Measurements from ENCODE around the gene PI3. TPM values are rescaled to one million over a fixed set of nuclear protein-coding genes. Genes with fewer than 3 reads are reported as not detected.
A peak's percentile ranks its signal among the peaks of the same experiment; 100 is the strongest.
"Not testable (repeated sequence)": the region's sequence is repeated elsewhere in the genome, so short reads cannot be mapped to it uniquely, and the experiment has no call there.

Gene PI3
- 0.65 TPM for polyA plus RNA-seq

- H3K27ac Mint-ChIP-seq = no peak within 1 kb of the TSS
- no peaks in the 10 kb centered on the region for H3K4me1 Mint-ChIP-seq
- no peak within 1 kb of the TSS for H3K4me3 Mint-ChIP-seq
- H3K9me3 Mint-ChIP-seq = peaks cover 0 to 2% (median 0%) of the 10 kb centered on the region in 3 donors
- H3K36me3 Mint-ChIP-seq = no peaks in the 10 kb centered on the region
- H3K27me3 Mint-ChIP-seq = peaks cover 10% of the 10 kb centered on the region
Observed at GRCh38 chr20:45174434-45175364, at the start of gene PI3. TSS of gene PI3 (plus strand) at chr20:45174902. CDS start at chr20:45174923, 21 bp downstream.

GRCh38 chr20:45128099-45128498 lies 46.6 kb upstream of the PI3 start:
- Mint-ChIP-seq H3K27ac (no peak overlapping the region), H3K4me3 (no peak overlapping the region), H3K4me1 (peaks cover 0 to 1% (median 0%) of the 10 kb centered on the region in 3 donors), H3K27me3 (peaks cover 15% of the 10 kb centered on the region), H3K36me3 (peaks cover 3% of the 10 kb centered on the region), H3K9me3 (peaks cover 0 to 7% (median 0%) of the 10 kb centered on the region in 3 donors)

- Mint-ChIP-seq H3K27ac (no peak overlapping the region), H3K9me3 (peaks cover 0 to 5% (median 2%) of the 10 kb centered on the region in 3 donors), H3K4me3 (no peak overlapping the region), H3K36me3 (no peaks in the 10 kb centered on the region), H3K27me3 (peaks cover 10% of the 10 kb centered on the region), H3K4me1 (peaks cover 0 to 1% (median 0%) of the 10 kb centered on the region in 3 donors)
Observed at GRCh38 chr20:45136911-45137310, 37.8 kb upstream of the PI3 start.

DNA sequence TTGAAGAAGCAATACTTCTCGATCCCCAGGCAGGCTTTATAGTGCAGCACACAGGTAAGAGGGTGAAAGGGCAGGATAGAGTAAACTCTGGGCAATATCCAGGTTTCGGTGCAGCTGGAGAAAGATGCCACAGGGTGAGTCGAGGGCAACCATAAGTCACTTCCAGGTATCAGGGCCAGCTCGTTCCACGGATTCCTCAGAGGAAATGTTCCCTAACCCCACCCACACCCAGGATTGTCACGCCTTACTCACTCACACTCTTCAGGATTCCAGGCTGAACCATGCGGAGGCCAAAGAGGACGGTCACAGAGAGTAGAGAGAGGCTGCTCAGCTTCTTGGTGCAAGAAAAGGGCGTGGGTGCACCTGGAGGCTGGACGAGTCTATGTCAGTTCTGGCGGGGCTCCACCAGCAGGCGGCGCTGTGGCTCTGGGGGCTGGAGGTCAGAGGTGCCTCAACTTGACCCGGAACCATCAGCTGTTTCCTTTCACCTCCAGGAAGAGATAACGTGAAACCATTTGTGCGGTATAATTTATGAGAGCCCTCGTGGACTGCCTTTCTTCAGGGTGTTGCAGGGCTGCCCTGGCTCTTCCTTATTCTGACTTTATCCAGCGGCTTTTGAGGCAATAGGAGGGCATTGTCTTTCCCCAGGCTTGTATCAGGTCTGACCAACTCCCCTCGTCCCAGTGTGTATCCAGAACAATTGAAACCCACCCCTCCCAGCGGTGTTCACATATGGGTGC lies 36.0 kb upstream of the PI3 start:
- H3K36me3 Mint-ChIP-seq = no peaks in the 10 kb centered on the region

DNA sequence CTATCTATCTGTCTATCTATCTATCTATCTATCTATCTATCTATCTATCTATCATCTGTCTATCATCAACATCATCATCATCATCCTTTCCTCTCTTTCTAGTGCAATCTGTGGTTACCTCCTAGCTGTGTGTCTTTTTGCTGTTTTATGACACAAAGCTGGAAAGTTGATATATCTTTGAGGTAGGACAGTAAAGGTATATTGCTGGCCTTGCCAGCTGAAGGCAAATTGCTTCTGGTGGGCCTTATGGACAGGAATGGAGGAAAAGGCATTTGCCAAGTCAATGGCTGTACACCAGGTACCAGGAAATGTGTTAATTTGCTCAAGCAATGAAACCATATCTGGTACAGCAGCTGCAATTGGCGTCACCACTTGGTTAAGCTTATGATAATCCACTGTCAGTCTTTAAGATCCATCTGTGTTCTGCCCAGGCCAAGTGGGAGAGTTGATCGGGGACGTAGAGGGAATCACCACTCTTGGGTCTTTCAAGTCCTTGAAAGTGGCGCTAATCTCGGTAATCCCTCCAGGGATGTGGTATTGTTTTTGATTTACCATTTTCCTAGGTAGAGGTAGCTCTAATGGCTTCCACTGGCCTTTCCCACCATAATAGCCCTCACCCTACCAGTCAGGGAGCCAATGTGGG lies 34.8 kb upstream of the PI3 start:
- not testable (repeated sequence) for H3K27me3 Mint-ChIP-seq, H3K4me1 Mint-ChIP-seq, H3K27ac Mint-ChIP-seq, H3K36me3 Mint-ChIP-seq, H3K9me3 Mint-ChIP-seq, H3K4me3 Mint-ChIP-seq

More for the DNA sequence above, 36.0 kb upstream of the PI3 start:
- Mint-ChIP-seq H3K4me3 (no peak overlapping the region), H3K27ac (no peak overlapping the region), H3K4me1 (peaks cover 0 to 1% (median 0%) of the 10 kb centered on the region in 3 donors), H3K27me3 (peaks cover 10% of the 10 kb centered on the region), H3K9me3 (peaks cover 0 to 5% (median 2%) of the 10 kb centered on the region in 3 donors)

- H3K36me3 Mint-ChIP-seq = no peaks in the 10 kb centered on the region
- H3K4me1 Mint-ChIP-seq = no peaks in the 10 kb centered on the region
- no peak overlapping the region for H3K27ac Mint-ChIP-seq
- peaks cover 7% of the 10 kb centered on the region for H3K27me3 Mint-ChIP-seq
- no peaks in the 10 kb centered on the region for H3K9me3 Mint-ChIP-seq
- H3K4me3 Mint-ChIP-seq = no peak overlapping the region
Observed at GRCh38 chr20:45140836-45141235, 33.9 kb upstream of the PI3 start.

DNA sequence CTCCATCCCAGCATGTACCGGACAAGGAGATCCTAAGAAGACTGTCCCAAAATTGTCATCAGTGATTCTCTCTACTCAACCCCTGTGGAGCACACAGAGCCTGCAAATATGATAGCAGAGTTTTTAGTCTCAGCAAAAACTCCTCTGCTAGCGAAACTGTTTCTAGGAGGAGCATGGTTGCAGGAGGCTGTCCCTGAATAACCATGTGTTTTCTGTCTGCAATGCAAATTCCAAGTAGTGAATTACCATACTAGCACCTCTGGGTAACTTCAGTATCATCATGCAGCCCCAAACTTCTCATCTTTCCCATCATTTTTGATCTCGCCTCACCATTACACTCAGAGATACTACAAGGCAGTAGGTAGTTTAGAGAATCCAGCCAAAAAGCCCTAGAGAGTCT lies 25.6 kb upstream of the PI3 start:
- Mint-ChIP-seq H3K4me1 (peaks cover 0 to 4% (median 2%) of the 10 kb centered on the region in 3 donors), H3K36me3 (no peaks in the 10 kb centered on the region), H3K4me3 (no peak overlapping the region), H3K9me3 (no peaks in the 10 kb centered on the region), H3K27ac (no peak overlapping the region), H3K27me3 (peaks cover 11% of the 10 kb centered on the region)

DNA sequence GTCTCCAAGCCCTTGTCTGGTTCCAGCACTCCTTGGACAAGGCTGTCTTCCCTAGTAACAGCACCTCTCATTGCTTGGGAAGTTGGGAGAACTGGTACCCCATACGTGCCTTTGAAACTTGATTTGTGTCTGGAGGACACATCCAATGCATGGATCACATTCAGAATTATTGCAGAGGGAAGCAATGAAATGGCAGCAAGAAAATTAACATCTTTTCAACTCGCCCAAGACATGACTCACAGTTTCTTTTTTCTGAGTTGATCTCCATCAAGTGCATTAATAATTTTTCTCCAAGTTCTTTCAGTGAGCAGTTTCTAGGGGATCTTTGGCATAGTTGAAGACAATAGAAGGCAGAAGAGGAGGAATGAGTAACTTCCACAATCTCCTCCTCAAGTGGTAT lies 22.3 kb upstream of the PI3 start:
- Mint-ChIP-seq H3K9me3 (peaks cover under 1 to 11% (median 7%) of the 10 kb centered on the region in 3 donors), H3K4me1 (peaks cover 0 to 4% (median 2%) of the 10 kb centered on the region in 3 donors), H3K36me3 (no peaks in the 10 kb centered on the region), H3K27ac (no peak overlapping the region), H3K27me3 (peaks cover 5% of the 10 kb centered on the region), H3K4me3 (no peak overlapping the region)

GRCh38 chr20:45153147-45153546 lies 21.6 kb upstream of the PI3 start:
- peaks cover 2 to 15% (median 9%) of the 10 kb centered on the region in 3 donors for H3K9me3 Mint-ChIP-seq
- no peak overlapping the region for H3K27ac Mint-ChIP-seq
- peaks cover 3% of the 10 kb centered on the region for H3K27me3 Mint-ChIP-seq
- H3K4me1 Mint-ChIP-seq = peaks cover 0 to 4% (median 2%) of the 10 kb centered on the region in 3 donors
- H3K36me3 Mint-ChIP-seq = no peaks in the 10 kb centered on the region
- H3K4me3 Mint-ChIP-seq = no peak overlapping the region

DNA sequence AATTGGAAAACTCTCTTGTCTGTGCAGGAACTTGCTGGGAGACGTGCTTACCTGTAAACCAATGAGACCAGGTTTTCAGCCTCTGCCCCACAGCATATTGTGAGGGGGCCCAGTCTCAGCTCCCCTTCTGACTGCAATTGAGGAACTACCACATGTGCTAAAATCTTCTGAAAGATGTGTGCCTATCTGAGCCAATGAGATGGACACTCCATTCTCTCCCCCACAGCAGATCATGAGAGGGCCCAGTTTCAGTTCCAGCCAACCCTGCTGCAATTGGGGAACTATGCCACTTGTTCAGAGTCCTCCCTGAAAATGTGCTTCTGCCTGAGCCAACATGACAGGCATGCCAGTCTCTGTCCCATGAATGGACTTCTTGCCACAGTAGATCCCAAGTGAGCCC lies 20.9 kb upstream of the PI3 start:
- Mint-ChIP-seq H3K9me3 (peaks cover 2 to 21% (median 15%) of the 10 kb centered on the region in 3 donors), H3K27ac (peak overlapping the region in 1 of 3 donors; percentile 40), H3K36me3 (peaks cover under 1% of the 10 kb centered on the region), H3K4me1 (peaks cover 0 to 4% (median 2%) of the 10 kb centered on the region in 3 donors), H3K27me3 (peaks cover 6% of the 10 kb centered on the region), H3K4me3 (no peak overlapping the region)

GRCh38 chr20:45154183-45154582 lies 20.5 kb upstream of the PI3 start:
- peaks cover 0 to 4% (median 2%) of the 10 kb centered on the region in 3 donors for H3K4me1 Mint-ChIP-seq
- peaks cover 6% of the 10 kb centered on the region for H3K27me3 Mint-ChIP-seq
- peak overlapping the region in 1 of 3 donors; percentile 40 for H3K27ac Mint-ChIP-seq
- peaks cover 3% of the 10 kb centered on the region for H3K36me3 Mint-ChIP-seq
- peaks cover 2 to 25% (median 19%) of the 10 kb centered on the region in 3 donors for H3K9me3 Mint-ChIP-seq
- no peak overlapping the region for H3K4me3 Mint-ChIP-seq

DNA sequence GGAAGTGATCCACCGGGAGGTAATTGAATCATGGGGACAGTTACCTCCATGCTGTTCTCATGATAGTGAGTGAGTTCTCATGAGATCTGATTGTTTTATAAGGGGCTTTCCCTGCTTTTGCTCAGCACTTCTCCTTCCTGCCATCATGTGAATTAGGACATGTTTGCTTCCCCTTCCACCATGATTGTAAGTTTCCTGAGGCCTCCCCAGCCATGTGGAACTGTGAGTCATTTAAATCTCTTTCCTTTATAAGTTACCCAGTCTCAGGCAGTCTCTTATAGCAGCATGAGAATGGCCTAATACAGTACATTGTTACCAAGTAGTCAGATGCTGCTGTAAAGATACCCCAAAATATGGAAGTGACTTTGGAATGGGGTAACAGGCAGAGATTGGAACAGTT lies 19.9 kb upstream of the PI3 start:
- not testable (repeated sequence) for H3K4me1 Mint-ChIP-seq, H3K36me3 Mint-ChIP-seq, H3K27ac Mint-ChIP-seq, H3K27me3 Mint-ChIP-seq, H3K4me3 Mint-ChIP-seq
- peaks cover 2 to 26% (median 20%) of the 10 kb centered on the region in 3 donors for H3K9me3 Mint-ChIP-seq

DNA sequence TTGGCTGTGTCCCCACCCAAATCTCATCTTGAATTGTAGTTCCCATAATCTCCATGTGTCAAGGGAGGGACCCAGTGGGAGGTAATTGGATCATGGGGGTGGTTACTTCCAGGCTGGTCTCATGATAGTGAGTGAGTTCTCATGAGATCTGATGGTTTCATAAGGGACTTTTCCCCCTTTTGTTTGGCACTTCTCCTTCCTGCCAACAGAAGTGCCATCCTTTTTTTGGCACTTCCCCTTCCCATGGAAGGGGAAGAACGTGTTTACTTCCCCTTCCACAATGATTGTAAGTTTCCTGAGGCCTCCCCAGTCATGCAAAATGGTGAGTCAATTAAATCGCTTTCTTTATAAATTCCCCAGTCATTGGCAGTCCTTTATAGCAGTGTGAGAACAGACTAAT lies 18.0 kb upstream of the PI3 start:
- peaks cover 2 to 30% (median 27%) of the 10 kb centered on the region in 3 donors for H3K9me3 Mint-ChIP-seq
- H3K4me1 Mint-ChIP-seq = peaks cover 0 to 4% (median 2%) of the 10 kb centered on the region in 3 donors
- no peak overlapping the region for H3K27ac Mint-ChIP-seq
- peaks cover 3% of the 10 kb centered on the region for H3K36me3 Mint-ChIP-seq
- no peak overlapping the region for H3K4me3 Mint-ChIP-seq
- peaks cover 8% of the 10 kb centered on the region for H3K27me3 Mint-ChIP-seq

DNA sequence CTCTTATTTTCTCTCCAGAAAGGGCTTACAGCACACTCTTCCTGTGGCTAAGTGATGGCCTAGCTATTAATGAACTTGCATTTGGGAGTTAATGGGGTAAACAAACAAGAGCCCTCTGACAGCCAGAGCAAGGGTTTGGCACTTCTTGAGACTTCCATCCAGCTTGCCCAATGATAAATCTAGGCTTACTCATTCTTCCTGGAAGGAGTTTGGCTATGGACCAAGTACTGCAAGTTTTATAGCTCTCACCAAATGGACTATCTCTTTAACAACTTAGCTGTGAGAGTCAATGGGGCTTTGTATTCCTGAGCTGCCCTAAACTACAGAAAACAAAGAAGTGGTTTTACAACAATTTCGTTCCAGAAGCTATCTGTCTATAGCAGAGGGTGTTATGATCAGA lies 16.7 kb upstream of the PI3 start:
- Mint-ChIP-seq H3K27me3 (peaks cover 12% of the 10 kb centered on the region), H3K9me3 (peaks cover 4 to 41% (median 28%) of the 10 kb centered on the region in 3 donors), H3K27ac (no peak overlapping the region), H3K36me3 (peaks cover 3% of the 10 kb centered on the region), H3K4me3 (no peak overlapping the region), H3K4me1 (peaks cover 0 to 4% (median 2%) of the 10 kb centered on the region in 3 donors)

Data from IgD-negative memory B cell (primary cell).